Tibial nerve (tissue), 3 donors: Measurements from ENCODE around the gene PLPPR2.

Source experiments
- POLR2A ChIP-seq, 2 donors: fragments of 450-650 bp; IDR thresholded peaks; one replicate each; pipeline ENCODE4 v1.6.1; 2017; ENCODE audit warnings: antibody characterized with exemption in 2 of 2, mild to moderate bottlenecking in 2 of 2, moderate library complexity in 2 of 2
- TF ChIP-seq, protein P1 (sequence below), 5 experiments: fragments of 200-600 bp in 3 of 5; fragments of 450-650 bp in 2 of 5; sonication (generic) in 3 of 5; IDR thresholded peaks; one replicate each; pipeline ENCODE4 v1.5.1; 2016 to 2019; ENCODE audit warnings: antibody characterized with exemption in 5 of 5, mild to moderate bottlenecking in 3 of 5, moderate library complexity in 2 of 5

DNA sequence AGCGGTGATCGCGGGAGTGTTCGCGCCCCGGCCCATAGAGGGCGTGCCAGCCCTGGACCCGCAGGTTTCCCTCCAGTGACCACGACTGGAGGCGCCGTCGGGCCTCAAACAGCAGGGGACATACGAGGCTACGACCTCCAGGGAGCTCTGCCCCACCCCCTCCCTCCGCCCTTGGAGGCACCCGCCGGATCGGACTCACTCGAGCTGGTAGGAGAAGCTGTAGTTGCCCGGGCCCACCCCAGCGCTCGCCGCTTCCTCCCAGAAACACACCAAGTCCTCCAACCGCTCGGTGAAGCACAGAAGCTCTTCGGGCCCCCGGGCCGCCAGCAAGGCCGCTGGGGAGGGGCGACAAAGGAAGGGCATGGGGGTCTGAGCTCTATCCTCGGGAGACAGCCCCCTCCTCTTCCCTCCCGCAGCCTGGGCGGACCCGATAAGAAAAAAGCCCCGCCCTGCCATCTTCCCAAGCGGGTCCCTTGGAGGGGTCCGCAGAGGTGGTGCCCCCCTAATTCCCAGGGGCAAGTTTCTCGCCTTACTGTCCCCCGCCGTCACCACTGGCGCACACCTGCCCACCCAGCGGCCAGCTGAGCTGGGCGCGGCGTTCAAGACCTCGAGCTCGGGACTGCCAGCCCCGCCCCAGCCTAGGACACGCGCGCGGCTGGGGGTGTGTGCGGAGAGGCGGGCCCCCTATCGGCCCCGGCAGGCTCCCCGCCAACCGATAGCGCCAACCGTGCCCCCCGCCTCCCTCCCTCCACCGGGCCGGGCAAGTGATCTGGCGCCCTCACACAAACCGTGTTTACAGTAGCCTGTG lies 27.9 kb downstream of the PLPPR2 start:
- TF ChIP-seq, protein P1, sequence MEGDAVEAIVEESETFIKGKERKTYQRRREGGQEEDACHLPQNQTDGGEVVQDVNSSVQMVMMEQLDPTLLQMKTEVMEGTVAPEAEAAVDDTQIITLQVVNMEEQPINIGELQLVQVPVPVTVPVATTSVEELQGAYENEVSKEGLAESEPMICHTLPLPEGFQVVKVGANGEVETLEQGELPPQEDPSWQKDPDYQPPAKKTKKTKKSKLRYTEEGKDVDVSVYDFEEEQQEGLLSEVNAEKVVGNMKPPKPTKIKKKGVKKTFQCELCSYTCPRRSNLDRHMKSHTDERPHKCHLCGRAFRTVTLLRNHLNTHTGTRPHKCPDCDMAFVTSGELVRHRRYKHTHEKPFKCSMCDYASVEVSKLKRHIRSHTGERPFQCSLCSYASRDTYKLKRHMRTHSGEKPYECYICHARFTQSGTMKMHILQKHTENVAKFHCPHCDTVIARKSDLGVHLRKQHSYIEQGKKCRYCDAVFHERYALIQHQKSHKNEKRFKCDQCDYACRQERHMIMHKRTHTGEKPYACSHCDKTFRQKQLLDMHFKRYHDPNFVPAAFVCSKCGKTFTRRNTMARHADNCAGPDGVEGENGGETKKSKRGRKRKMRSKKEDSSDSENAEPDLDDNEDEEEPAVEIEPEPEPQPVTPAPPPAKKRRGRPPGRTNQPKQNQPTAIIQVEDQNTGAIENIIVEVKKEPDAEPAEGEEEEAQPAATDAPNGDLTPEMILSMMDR (IDR thresholded peaks at IDR 0.05), result peak in 4 of 5 experiments; percentile 40 to 55 (median 53)
- TF ChIP-seq POLR2A (IDR thresholded peaks at IDR 0.05), result no peak
